BLaER1 (cell line): ENCODE measurements around the gene TEKT2.

ENCODE experiments used
- H3K27ac ChIP-seq: shearing (Covaris generic); formaldehyde crosslinking; 2 replicates; pipeline ENCODE4 v1.8.1; 2022
- H3K27me3 ChIP-seq: shearing (Covaris generic); formaldehyde crosslinking; 2 replicates; pipeline ENCODE4 v1.8.1; 2022
- H3K36me3 ChIP-seq: shearing (Covaris generic); formaldehyde crosslinking; 2 replicates; pipeline ENCODE4 v1.8.1; 2022
- H3K4me1 ChIP-seq: shearing (Covaris generic); formaldehyde crosslinking; 2 replicates; pipeline ENCODE4 v1.8.1; 2022
- H3K4me2 ChIP-seq: shearing (Covaris generic); formaldehyde crosslinking; 2 replicates; pipeline ENCODE4 v1.8.1; 2022
- H3K4me3 ChIP-seq: shearing (Covaris generic); formaldehyde crosslinking; 2 replicates; pipeline ENCODE4 v1.8.1; 2022
- H3K9ac ChIP-seq: shearing (Covaris generic); formaldehyde crosslinking; 2 replicates; pipeline ENCODE4 v1.8.1; 2022
- H3K9me3 ChIP-seq: shearing (Covaris generic); formaldehyde crosslinking; 2 replicates; pipeline ENCODE4 v1.8.1; 2022
- H4K20me1 ChIP-seq: shearing (Covaris generic); formaldehyde crosslinking; 2 replicates; pipeline ENCODE4 v1.8.1; 2022
- Cebpa-rat ChIP-seq: shearing (Covaris generic); IDR thresholded peaks from 2 replicates; pipeline ENCODE4 v1.8.1; 2022

TEKT2 gene

DNA sequence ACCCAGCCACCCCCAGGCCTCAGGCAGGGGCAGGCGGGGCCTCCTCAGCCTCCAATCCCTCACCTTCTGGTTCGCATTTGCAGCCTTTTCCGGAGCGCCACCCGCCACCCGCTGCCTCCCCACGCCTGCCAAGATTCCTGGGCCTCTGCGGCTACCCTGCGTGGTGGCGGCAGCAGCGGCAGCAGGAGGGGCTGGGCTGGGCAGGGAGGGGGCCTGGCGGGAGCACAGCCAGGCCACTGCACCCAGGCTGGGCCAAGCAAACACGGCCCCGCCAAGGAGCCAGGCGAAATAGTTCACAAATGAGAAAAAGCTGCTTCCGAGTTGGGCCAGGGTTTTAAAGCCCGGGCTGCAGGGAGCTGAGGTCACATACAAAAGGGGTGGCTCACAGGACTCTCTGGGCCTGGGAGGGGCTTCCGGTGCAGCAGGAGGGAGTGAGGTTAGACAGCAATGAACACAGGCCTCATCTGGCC lies 31.3 kb downstream of the TEKT2 start:
- Histone ChIP-seq H3K9ac (no peak overlapping the region), H3K9me3 (no peaks in the 10 kb centered on the region), H3K27ac (no peak overlapping the region), H3K4me3 (no peak overlapping the region), H3K27me3 (no peaks in the 10 kb centered on the region), H4K20me1 (no peaks in the 10 kb centered on the region), H3K36me3 (no peaks in the 10 kb centered on the region), H3K4me2 (no peak overlapping the region), H3K4me1 (peaks cover 16% of the 10 kb centered on the region)
- TF ChIP-seq Cebpa-rat, result no peak

DNA sequence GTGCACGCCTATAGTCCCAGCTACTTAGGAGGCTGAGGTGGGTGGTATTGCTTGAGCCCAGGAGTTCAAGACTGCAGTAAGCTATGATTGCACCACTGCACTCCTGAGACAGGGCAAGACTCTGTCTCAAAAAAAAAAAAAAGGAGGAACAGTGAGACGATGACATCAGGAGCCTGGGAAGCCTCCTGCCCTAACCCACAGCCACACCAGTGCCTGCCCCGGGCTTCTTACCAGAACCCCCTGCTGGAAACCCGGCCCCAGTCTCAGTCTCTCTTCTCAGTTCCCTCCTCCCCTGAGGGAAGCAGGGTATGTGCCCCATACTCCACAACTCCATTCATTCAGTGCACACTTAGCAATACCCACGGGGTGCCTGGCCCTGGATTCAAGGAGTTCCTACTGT lies 32.0 kb downstream of the TEKT2 start:
- no peaks in the 10 kb centered on the region for H4K20me1 ChIP-seq
- H3K27ac ChIP-seq, result no peak overlapping the region
- no peaks in the 10 kb centered on the region for H3K27me3 ChIP-seq
- H3K36me3 ChIP-seq, result no peaks in the 10 kb centered on the region
- H3K4me1 ChIP-seq, result peaks cover 23% of the 10 kb centered on the region
- H3K4me2 ChIP-seq, result no peak overlapping the region
- H3K9ac ChIP-seq, result no peak overlapping the region
- no peak for TF ChIP-seq Cebpa-rat
- no peaks in the 10 kb centered on the region for H3K9me3 ChIP-seq
- no peak overlapping the region for H3K4me3 ChIP-seq

DNA sequence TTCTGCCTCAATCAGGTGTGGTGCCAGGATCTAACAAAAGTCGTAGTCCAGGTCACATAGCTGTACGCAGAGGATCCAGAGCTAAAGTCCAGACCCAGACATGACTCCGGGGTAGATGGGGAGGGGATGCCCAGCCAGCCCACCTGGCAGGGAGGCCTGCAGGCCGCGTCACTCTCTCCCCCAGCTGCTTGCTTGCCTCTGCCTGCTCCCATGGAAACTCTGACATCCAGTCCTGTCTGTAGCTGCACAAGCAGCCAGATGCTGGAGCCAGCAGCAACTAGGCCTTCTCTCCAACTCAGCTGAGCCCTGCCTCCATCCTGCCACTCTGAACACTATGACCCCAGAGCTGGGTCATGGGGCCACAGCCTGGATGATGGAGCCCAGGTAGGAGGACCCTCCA lies 33.0 kb downstream of the TEKT2 start:
- no peak for TF ChIP-seq Cebpa-rat
- Histone ChIP-seq H4K20me1 (no peaks in the 10 kb centered on the region), H3K4me3 (no peak overlapping the region), H3K36me3 (no peaks in the 10 kb centered on the region), H3K4me1 (peaks cover 26% of the 10 kb centered on the region), H3K27me3 (peaks cover 4% of the 10 kb centered on the region), H3K9me3 (no peaks in the 10 kb centered on the region), H3K9ac (no peak overlapping the region), H3K27ac (no peak overlapping the region), H3K4me2 (no peak overlapping the region)

DNA sequence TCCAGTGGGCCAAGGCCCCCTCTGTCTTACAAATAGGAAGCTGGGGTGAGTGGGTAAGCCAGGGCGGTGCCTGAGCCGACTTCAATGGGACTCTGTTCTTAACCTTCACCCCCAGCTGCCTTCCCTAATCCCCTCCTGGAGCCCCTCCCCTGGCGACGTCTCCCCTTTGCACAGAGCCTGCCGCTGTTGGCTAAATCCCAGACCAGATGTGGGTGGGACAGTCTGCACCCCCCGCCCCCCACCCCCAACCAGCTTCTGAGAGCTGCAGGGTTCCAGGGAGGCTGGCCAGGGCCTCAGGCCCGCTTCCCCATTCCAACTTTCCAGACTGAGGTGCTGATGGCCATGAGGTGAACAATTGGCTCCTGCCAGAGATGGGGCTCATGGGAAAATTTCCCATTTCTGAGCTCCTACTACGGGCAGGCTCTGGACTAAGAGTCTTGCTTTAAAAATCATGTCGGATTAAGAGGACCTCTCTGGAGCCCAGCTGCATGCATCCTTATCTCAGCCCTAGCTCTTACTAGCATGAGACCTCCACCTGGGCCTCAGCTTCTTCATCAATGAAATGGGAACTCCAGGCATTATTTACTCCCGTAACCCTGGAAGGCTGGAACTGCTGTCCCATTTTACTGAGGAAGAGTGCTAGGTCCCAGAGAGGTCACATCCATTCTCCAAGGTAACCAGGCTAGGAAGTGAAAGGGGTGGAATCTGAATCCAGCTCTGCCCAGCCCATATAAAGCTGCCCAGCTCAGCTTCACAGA lies 34.7 kb downstream of the TEKT2 start:
- no peak overlapping the region for H3K4me2 ChIP-seq
- TF ChIP-seq Cebpa-rat, result no peak
- H4K20me1 ChIP-seq, result no peaks in the 10 kb centered on the region
- no peaks in the 10 kb centered on the region for H3K36me3 ChIP-seq
- no peak overlapping the region for H3K27ac ChIP-seq
- peaks cover 21% of the 10 kb centered on the region for H3K27me3 ChIP-seq
- H3K9ac ChIP-seq, result no peak overlapping the region
- H3K9me3 ChIP-seq, result no peaks in the 10 kb centered on the region
- peaks cover 43% of the 10 kb centered on the region for H3K4me1 ChIP-seq
- H3K4me3 ChIP-seq, result no peak overlapping the region

DNA sequence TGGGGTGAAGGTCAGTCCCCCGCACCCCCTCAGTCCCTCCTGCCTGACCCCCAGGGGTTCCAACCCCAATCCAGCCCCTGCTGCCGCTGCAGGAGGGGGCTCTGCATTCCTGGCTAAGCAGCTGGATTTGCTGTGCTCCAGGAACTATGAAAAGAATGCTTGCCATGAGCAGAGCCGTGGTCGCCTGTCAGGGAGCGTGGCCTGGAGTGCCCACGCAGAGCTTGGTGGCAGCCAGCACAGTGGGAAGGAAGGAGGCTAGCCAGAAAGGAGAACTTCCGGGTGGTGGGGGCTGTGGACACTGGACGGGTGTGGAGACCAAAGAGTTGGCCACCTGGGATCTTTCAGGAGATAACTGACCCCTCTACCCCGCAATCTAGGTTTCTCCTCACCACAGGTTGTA lies 35.6 kb downstream of the TEKT2 start:
- H3K9ac ChIP-seq, result no peak overlapping the region
- H3K4me3 ChIP-seq, result no peak overlapping the region
- peaks cover 44% of the 10 kb centered on the region for H3K4me1 ChIP-seq
- TF ChIP-seq Cebpa-rat, result no peak
- H3K9me3 ChIP-seq, result no peaks in the 10 kb centered on the region
- no peaks in the 10 kb centered on the region for H3K36me3 ChIP-seq
- no peaks in the 10 kb centered on the region for H4K20me1 ChIP-seq
- no peak overlapping the region for H3K27ac ChIP-seq
- H3K27me3 ChIP-seq, result peaks cover 30% of the 10 kb centered on the region
- H3K4me2 ChIP-seq, result no peak overlapping the region

DNA sequence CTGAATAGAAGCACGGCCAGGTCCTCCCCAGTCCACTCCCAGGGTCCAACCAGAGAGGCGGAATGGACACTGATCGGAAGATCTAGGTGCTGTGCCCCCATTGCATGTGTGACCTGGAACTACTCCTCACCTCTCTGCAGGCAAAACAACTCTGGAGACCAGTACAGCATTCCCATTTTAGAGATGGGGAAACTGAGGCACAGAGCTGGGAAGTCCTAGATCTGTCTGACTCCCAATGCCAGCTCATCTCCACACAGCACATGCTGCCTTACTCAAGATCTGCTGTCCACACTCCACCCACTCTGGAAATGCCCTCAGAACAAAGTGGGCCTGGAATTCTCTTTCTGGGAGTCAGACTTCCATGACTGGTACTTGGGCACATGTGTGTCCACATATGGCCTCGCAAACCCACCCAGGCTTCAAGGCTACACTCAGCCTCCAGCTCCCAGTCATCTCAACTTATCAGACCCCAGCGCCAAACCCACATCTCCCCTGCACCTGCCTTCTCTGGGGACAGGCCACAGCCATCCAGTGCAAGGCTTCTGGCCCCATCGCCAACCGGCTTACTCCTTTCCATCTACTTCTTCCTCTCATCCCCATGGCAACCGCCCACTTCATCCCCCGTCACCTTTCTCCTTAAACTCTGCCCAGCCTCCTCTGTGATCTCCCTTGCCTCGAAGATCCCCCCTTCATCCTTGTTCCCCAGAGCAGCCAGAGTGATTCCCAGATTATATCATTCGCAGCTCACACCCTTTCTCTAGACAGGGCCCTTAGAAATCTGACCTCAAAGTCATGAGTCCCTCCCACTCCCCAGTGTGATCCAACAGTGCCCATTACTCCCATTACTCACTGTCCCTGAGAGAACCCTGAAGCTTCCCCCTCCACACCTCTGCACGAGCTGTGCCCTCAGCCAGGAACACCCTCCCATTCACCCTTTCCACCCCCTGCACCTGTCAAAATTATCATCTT lies 38.5 kb downstream of the TEKT2 start:
- Histone ChIP-seq H3K27ac (no peak overlapping the region), H3K27me3 (peaks cover 50% of the 10 kb centered on the region), H3K4me3 (no peak overlapping the region; the same call in 1 of the 2 replicates), H3K4me2 (peak overlapping the region; percentile 82), H4K20me1 (no peaks in the 10 kb centered on the region), H3K9me3 (no peaks in the 10 kb centered on the region), H3K4me1 (peaks cover 62% of the 10 kb centered on the region), H3K36me3 (no peaks in the 10 kb centered on the region), H3K9ac (peak overlapping the region; percentile 36; the same call in 1 of the 2 replicates)
- no peak for TF ChIP-seq Cebpa-rat

DNA sequence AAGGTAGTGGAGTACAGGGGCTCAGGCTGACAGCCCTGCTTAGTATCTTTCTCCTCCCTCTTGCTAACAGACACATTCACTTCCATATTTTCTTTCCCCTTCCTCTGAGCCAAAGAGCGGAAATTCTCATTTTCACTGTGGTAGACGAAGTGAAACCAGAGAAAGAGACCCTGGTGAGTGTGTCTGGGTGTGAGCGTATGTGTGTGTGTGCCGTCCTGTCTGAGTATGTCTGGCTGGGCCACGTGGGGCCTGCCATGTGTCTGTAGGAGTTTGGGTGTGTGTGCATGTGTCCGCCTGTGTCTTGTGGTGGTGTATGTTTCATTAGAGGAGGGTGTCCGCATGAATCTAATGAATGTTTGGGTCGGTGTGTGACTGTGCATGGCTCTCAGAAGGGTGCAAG lies 39.5 kb downstream of the TEKT2 start:
- Histone ChIP-seq H3K4me3 (peak overlapping the region; percentile 44), H3K9ac (peak overlapping the region; percentile 36; the same call in 1 of the 2 replicates), H3K9me3 (no peaks in the 10 kb centered on the region), H3K27me3 (peaks cover 50% of the 10 kb centered on the region), H4K20me1 (no peaks in the 10 kb centered on the region), H3K27ac (peak overlapping the region; percentile 32; the same call in 1 of the 2 replicates), H3K36me3 (no peaks in the 10 kb centered on the region), H3K4me2 (peak overlapping the region; percentile 82), H3K4me1 (peaks cover 67% of the 10 kb centered on the region)
- TF ChIP-seq Cebpa-rat, result no peak

DNA sequence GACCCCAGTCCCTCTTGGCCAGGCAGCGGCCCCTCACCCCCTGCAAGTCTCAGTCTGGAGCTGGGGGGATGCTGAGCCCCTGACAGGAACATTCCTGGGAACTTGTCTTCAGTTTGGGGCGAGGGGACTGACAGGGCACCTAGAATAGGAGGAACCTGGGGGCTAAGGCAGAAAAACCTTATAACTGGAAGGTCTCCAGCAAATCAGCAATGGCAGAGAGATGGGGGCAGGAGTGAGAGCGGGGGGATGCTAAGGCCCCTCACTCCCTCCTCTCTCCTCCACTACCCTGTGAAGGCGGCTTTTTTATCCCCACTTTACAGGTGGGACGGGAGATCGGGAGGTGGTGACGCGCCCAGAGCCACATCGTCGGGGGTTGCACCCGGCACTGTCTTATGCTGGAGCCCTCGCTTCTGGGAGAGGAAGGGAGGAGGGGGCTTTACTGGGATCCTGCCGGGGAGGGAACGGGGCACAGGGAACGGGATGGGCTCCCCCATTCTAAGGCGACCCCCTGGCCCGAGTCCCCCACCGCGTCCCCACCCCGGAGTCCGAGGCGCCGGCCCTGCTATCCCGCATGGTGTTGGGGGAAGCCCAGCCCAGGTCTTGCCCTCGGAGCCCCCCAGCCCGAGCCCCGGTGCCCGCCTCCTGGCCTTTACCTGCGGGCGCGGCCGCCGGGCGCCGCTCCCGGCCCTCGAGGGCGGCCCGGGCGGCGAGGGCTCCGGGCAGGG lies 40.7 kb downstream of the TEKT2 start:
- Histone ChIP-seq H3K4me2 (peak overlapping the region; percentile 82), H3K9ac (peak overlapping the region; percentile 29; the same call in 1 of the 2 replicates), H3K27me3 (peaks cover 50% of the 10 kb centered on the region), H4K20me1 (no peaks in the 10 kb centered on the region), H3K9me3 (no peaks in the 10 kb centered on the region), H3K4me3 (peak overlapping the region; percentile 65), H3K27ac (no peak overlapping the region), H3K4me1 (peaks cover 66% of the 10 kb centered on the region), H3K36me3 (no peaks in the 10 kb centered on the region)
- TF ChIP-seq Cebpa-rat, result no peak
